ENCODE measurements around the gene FGF7. TPM values are rescaled to one million over a fixed set of nuclear protein-coding genes. Genes with fewer than 3 reads are reported as not detected.

The FGF7 gene
- total and polyA plus RNA-seq, 2 experiments from 2014 or later = 351 to 400 TPM

GRCh38 chr15:49521802-49522201 lies 98.8 kb downstream of the FGF7 start:
- H3K9me2 ChIP-seq (ENCODE audit: insufficient read depth) = no peaks in the 10 kb centered on the region
- DNase-seq = no peak
- no peaks in the 10 kb centered on the region for H3F3A ChIP-seq (ENCODE audit: insufficient read depth)
- no peak overlapping the region for H2AFZ ChIP-seq
- in situ Hi-C loops (cut with MboI) = no loop called here
- TF ChIP-seq EZH2phosphoT487 (IDR thresholded peaks at IDR 0.05; ENCODE audit: insufficient read depth, low read depth) = no peak
- no peaks in the 10 kb centered on the region for H3K27me3 ChIP-seq (replicated peaks; ENCODE audit: insufficient read depth)
- no peaks in the 10 kb centered on the region for H3K36me3 ChIP-seq (ENCODE audit: low read depth)
- H3K79me2 ChIP-seq (ENCODE audit: insufficient read depth) = no peaks in the 10 kb centered on the region
- no peak overlapping the region for H3K27ac ChIP-seq
- no peak overlapping the region for H3K9ac ChIP-seq
- H3K4me3 ChIP-seq = no peak overlapping the region
- no peaks in the 10 kb centered on the region for H4K20me1 ChIP-seq (ENCODE audit: insufficient read depth)
- no peaks in the 10 kb centered on the region for H3K9me3 ChIP-seq (ENCODE audit: low read depth)
- H3K4me1 ChIP-seq (ENCODE audit: insufficient read depth) = no peaks in the 10 kb centered on the region
- H3K4me2 ChIP-seq (ENCODE audit: unreplicated experiment) = no peak overlapping the region
- 68 to 72% methylated on average over 3 of the region's 3 CpGs for WGBS, 2 experiments (ENCODE audit: low coverage in 1 of 2, low lambda C conversion rate in 2 of 2, missing lambda C conversion rate in 2 of 2)

- in situ Hi-C loops (cut with MboI) = no loop called here
- Histone ChIP-seq H3K9ac (no peak overlapping the region), H3K27ac (no peak overlapping the region), H2AFZ (no peak overlapping the region), H3K36me3 (ENCODE audit: low read depth) (no peaks in the 10 kb centered on the region), H3K4me3 (no peak overlapping the region), H3K4me1 (ENCODE audit: insufficient read depth) (no peaks in the 10 kb centered on the region), H3K9me3 (ENCODE audit: low read depth) (no peaks in the 10 kb centered on the region), H3K27me3 (replicated peaks; ENCODE audit: insufficient read depth) (no peaks in the 10 kb centered on the region), H3F3A (ENCODE audit: insufficient read depth) (no peaks in the 10 kb centered on the region), H3K9me2 (ENCODE audit: insufficient read depth) (no peaks in the 10 kb centered on the region), H3K4me2 (ENCODE audit: unreplicated experiment) (no peak overlapping the region), H4K20me1 (ENCODE audit: insufficient read depth) (no peaks in the 10 kb centered on the region), H3K79me2 (ENCODE audit: insufficient read depth) (no peaks in the 10 kb centered on the region)
- no peak for DNase-seq
- no peak for TF ChIP-seq EZH2 (IDR thresholded peaks at IDR 0.05; ENCODE audit: insufficient read depth, poor library complexity, severe bottlenecking)
- 88 to 91% methylated on average over 4 of the region's 4 CpGs for WGBS, 2 experiments (ENCODE audit: low coverage in 1 of 2, low lambda C conversion rate in 2 of 2, missing lambda C conversion rate in 2 of 2)
These were observed 105.2 kb downstream of the FGF7 start for GRCh38 chr15:49528289-49528688.

GRCh38 chr15:49530092-49530491 lies 107.0 kb downstream of the FGF7 start:
- no peaks in the 10 kb centered on the region for H3F3A ChIP-seq (ENCODE audit: insufficient read depth)
- H3K36me3 ChIP-seq (ENCODE audit: low read depth) = no peaks in the 10 kb centered on the region; the same call in 1 of the 2 replicates
- no peaks in the 10 kb centered on the region for H3K9me3 ChIP-seq (ENCODE audit: low read depth)
- H3K27ac ChIP-seq = no peak overlapping the region
- no peaks in the 10 kb centered on the region for H3K9me2 ChIP-seq (ENCODE audit: insufficient read depth)
- peak; percentile 13 for DNase-seq
- no peak overlapping the region for H3K4me3 ChIP-seq
- no peaks in the 10 kb centered on the region for H4K20me1 ChIP-seq (ENCODE audit: insufficient read depth)
- in situ Hi-C loops (cut with MboI) = no loop called here
- no peaks in the 10 kb centered on the region for H3K4me1 ChIP-seq (ENCODE audit: insufficient read depth)
- no peak overlapping the region for H2AFZ ChIP-seq
- TF ChIP-seq EZH2 (IDR thresholded peaks at IDR 0.05; ENCODE audit: insufficient read depth, poor library complexity, severe bottlenecking) (no peak), EZH2phosphoT487 (IDR thresholded peaks at IDR 0.05; ENCODE audit: insufficient read depth, low read depth) (no peak)
- no peak overlapping the region for H3K4me2 ChIP-seq (ENCODE audit: unreplicated experiment)
- WGBS, 2 experiments (ENCODE audit: low coverage in 1 of 2, low lambda C conversion rate in 2 of 2, missing lambda C conversion rate in 2 of 2) = 93 to 94% methylated on average over 1 of the region's 1 CpG
- no peak overlapping the region for H3K9ac ChIP-seq
- no peaks in the 10 kb centered on the region for H3K27me3 ChIP-seq (replicated peaks; ENCODE audit: insufficient read depth)
- no peaks in the 10 kb centered on the region for H3K79me2 ChIP-seq (ENCODE audit: insufficient read depth)

Other genes with a start within 250 kb of the FGF7 start
- gene FAM227B, start 197.6 kb downstream of the FGF7 start, total RNA-seq (2014; rRNA removed; shearing (Covaris generic)) = 4.4 and 4.6 TPM in 2 replicates
- gene FAM227B, start 197.6 kb downstream of the FGF7 start, polyA plus RNA-seq (2016; fragmentation: Nextera tagmentation; extraction: Ambion mirVana) = 7.2 and 10.0 TPM in 2 replicates
- gene DTWD1, start 197.8 kb downstream of the FGF7 start, total RNA-seq (2014; rRNA removed; shearing (Covaris generic)) = 63.7 and 73.3 TPM in 2 replicates
- gene DTWD1, start 197.8 kb downstream of the FGF7 start, polyA plus RNA-seq (2016; fragmentation: Nextera tagmentation; extraction: Ambion mirVana) = 104 and 107 TPM in 2 replicates

Data from GM23248 (cell line).